Erythroblast (primary cell): ENCODE data around the gene SPARC.

Experiments used
- GATA1 ChIP-seq: IDR thresholded peaks from 2 replicates; pipeline ENCODE4 v1.6.1; 2011; ENCODE audit warnings: low read depth, mild to moderate bottlenecking, control low read depth, low read length, moderate library complexity
- POLR2A ChIP-seq: IDR thresholded peaks from 2 replicates; pipeline ENCODE4 v1.6.1; 2011; ENCODE audit warnings: mild to moderate bottlenecking, low read length

DNA sequence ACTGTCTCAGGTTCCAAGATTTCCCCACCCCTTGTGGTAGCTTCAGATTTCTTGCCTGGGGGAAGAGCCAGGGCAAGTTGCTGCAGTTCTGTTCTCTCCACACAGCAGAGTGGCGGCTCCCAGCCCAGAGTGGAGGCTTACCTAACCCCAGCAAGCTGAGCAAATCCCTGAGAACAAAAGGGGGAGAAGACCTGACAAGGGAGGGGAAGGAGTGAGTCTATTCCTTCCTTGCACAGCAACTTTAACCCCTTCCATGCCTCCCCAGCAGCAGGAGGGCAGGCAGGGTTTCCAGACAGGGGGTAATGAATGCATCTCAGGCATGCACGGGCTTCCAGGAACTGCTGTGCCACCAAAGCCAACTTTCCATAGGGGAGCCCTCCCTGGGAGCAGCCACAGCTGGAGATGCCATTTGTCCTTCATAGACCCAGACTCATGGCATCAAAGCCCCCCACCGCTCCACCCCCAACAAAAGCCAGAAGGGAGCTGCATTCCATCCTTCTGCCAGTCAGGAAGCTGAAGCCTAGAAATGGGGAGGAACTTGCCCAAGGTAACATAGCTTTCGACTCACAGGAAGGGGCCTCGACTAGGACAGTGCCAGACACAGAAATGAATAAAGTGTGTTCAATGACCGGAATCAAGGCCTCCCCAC is 66.8 kb downstream of the SPARC start:
- TF ChIP-seq POLR2A = no peak
- no peak for TF ChIP-seq GATA1
